Measurements from ENCODE around the gene LMF2.

LMF2 gene

GRCh38 chr22:50469377-50470305, 37.9 kb downstream of the LMF2 start:
- TF ChIP-seq, protein P1, sequence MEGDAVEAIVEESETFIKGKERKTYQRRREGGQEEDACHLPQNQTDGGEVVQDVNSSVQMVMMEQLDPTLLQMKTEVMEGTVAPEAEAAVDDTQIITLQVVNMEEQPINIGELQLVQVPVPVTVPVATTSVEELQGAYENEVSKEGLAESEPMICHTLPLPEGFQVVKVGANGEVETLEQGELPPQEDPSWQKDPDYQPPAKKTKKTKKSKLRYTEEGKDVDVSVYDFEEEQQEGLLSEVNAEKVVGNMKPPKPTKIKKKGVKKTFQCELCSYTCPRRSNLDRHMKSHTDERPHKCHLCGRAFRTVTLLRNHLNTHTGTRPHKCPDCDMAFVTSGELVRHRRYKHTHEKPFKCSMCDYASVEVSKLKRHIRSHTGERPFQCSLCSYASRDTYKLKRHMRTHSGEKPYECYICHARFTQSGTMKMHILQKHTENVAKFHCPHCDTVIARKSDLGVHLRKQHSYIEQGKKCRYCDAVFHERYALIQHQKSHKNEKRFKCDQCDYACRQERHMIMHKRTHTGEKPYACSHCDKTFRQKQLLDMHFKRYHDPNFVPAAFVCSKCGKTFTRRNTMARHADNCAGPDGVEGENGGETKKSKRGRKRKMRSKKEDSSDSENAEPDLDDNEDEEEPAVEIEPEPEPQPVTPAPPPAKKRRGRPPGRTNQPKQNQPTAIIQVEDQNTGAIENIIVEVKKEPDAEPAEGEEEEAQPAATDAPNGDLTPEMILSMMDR (IDR thresholded peaks at IDR 0.05; ENCODE audit: low read depth, low read length) = no peak
- H3K4me3 ChIP-seq (replicated peaks in 1 of 2; ENCODE audit: low read depth in 2 of 2, low read length in 2 of 2) = no peak overlapping the region
- DNase-seq (ENCODE audit: low read depth in 2 of 2) = peak; percentile 16 to 21

DNA sequence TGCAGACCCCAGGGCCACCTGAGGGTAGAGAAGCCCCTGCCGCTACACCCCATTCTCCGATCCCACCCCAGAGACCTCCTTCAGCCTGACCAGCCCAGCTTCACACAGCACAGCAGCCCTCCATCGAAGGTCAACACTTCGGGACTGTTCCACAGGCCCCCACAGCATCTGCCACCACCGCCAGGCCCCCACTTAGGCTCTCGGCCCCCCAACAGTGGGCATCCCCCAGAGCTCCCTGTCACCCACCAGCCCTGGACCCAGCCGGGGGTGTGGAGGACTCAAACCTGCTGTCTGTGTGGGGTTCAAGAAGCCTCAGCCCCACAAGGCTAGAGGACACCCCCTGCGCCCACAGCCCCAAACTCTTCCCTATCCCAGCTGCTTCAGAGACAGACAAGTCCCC, 38.9 kb downstream of the LMF2 start:
- TF ChIP-seq, protein P1 (IDR thresholded peaks at IDR 0.05; ENCODE audit: low read depth, low read length) = no peak
- H3K4me3 ChIP-seq (replicated peaks in 1 of 2; ENCODE audit: low read depth in 2 of 2, low read length in 2 of 2) = no peak overlapping the region

GRCh38 chr22:50467773-50468440, 39.6 kb downstream of the LMF2 start:
- H3K4me3 ChIP-seq (replicated peaks in 1 of 2; ENCODE audit: low read depth in 2 of 2, low read length in 2 of 2) = no peak overlapping the region
- TF ChIP-seq, protein P1 (IDR thresholded peaks at IDR 0.05; ENCODE audit: low read depth, low read length) = no peak
- DNase-seq (ENCODE audit: low read depth in 2 of 2) = no peak

More for the DNA sequence above, 38.9 kb downstream of the LMF2 start:
- no peak for DNase-seq (ENCODE audit: low read depth in 2 of 2)

- DNase-seq (ENCODE audit: low read depth in 2 of 2) = no peak
- TF ChIP-seq, protein P1 (IDR thresholded peaks at IDR 0.05; ENCODE audit: low read depth, low read length) = no peak
- H3K4me3 ChIP-seq (replicated peaks in 1 of 2; ENCODE audit: low read depth in 2 of 2, low read length in 2 of 2) = no peak overlapping the region
Measured at GRCh38 chr22:50467341-50467740, 40.2 kb downstream of the LMF2 start.

DNA sequence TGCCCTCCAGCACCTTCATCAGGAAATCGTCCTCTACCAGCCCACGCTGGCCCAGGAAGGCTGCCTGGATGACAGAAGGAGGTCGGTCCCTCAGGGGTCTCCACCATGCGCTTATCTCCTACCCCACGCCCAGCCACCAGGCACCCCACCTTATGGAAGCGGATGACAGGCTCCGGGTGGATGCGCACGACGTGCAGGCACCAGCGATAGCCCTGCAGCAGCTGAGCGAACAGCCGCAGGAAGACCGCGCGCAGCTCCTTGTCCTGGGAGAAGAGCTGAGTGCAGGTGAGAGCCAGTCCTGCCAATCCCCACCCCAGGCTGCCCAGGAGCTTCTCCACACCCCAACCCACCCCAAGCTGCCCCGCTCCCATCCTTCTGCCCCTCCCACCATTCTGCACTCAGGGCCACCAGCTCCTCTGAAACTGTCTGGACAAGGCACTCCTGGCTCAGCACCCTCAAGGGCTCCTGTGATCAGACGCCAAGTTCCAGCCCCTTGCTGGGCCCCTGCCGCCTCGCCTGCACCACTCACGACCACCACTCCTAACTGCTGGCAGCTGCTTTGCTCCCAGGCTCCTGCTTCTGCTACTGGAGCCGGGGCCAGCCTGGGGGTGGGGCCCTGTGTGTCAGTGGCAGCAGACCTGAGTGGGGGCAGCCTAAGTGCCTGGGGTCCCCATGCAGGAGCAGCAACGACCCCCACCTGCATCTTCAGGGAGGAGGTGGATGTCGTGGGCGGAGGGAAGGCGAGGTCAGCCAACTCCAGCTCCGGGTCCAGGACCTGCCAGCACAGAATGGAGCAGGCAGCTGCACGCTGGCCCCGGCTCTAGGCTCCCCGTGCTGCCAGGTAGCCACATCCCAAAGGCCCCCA, 42.2 kb downstream of the LMF2 start:
- TF ChIP-seq, protein P1 (IDR thresholded peaks at IDR 0.05; ENCODE audit: low read depth, low read length) = no peak
- H3K4me3 ChIP-seq (replicated peaks in 1 of 2; ENCODE audit: low read depth in 2 of 2, low read length in 2 of 2) = no peak overlapping the region
- no peak for DNase-seq (ENCODE audit: low read depth in 2 of 2)

DNA sequence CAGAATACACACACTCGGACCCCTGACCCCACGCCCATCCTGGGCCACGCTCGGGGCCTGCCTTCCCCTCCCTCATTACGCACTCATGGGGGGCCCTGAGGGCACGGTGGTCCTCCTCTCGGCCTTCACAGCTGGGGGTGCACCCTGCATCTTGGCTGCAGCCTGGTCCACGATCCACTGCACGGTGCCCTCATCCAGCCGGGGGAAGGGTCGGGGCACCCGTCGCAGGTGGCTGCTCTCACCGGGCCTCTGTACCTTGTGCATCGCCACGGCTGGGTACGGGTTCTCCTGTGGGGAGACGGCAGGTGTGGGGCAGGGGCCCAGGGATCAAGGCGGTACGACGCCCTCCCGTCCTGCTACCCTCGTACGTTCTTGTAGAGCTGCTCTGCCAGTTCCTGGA, 43.1 kb downstream of the LMF2 start:
- DNase-seq (ENCODE audit: low read depth in 2 of 2) = no peak
- no peak overlapping the region for H3K4me3 ChIP-seq (replicated peaks in 1 of 2; ENCODE audit: low read depth in 2 of 2, low read length in 2 of 2)
- TF ChIP-seq, protein P1 (IDR thresholded peaks at IDR 0.05; ENCODE audit: low read depth, low read length) = no peak

Data from cardiac fibroblast (primary cell).